HG03432 (cell line): Measurements from ENCODE around the gene DENND4B.
"Not testable (repeated sequence)": the region's sequence is repeated elsewhere in the genome, so short reads cannot be mapped to it uniquely, and the experiment has no call there.

Source experiments
- ATAC-seq: cut with Tn5 transposase; IDR thresholded peaks from one replicate; pipeline ENCODE4 v1.9.1; 2021; ENCODE audit warnings: mild to moderate bottlenecking, moderate library complexity; ENCODE audit not compliant: unreplicated experiment

Gene DENND4B, protein sequence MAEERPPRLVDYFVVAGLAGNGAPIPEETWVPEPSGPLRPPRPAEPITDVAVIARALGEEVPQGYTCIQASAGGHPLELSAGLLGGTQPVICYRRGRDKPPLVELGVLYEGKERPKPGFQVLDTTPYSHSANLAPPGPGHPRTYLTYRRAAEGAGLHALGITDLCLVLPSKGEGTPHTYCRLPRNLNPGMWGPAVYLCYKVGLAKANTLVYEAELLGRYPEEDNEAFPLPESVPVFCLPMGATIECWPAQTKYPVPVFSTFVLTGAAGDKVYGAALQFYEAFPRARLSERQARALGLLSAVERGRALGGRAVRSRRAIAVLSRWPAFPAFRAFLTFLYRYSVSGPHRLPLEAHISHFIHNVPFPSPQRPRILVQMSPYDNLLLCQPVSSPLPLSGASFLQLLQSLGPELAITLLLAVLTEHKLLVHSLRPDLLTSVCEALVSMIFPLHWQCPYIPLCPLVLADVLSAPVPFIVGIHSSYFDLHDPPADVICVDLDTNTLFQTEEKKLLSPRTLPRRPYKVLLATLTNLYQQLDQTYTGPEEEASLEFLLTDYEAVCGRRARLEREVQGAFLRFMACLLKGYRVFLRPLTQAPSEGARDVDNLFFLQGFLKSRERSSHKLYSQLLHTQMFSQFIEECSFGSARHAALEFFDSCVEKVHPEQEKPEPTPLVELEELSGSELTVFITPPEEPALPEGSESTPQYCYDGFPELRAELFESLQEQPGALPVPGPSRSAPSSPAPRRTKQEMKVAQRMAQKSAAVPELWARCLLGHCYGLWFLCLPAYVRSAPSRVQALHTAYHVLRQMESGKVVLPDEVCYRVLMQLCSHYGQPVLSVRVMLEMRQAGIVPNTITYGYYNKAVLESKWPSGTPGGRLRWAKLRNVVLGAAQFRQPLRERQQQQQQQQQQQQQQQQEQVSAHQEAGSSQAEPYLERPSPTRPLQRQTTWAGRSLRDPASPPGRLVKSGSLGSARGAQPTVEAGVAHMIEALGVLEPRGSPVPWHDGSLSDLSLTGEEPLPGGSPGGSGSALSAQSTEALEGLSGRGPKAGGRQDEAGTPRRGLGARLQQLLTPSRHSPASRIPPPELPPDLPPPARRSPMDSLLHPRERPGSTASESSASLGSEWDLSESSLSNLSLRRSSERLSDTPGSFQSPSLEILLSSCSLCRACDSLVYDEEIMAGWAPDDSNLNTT (N-terminal part only)

DNA sequence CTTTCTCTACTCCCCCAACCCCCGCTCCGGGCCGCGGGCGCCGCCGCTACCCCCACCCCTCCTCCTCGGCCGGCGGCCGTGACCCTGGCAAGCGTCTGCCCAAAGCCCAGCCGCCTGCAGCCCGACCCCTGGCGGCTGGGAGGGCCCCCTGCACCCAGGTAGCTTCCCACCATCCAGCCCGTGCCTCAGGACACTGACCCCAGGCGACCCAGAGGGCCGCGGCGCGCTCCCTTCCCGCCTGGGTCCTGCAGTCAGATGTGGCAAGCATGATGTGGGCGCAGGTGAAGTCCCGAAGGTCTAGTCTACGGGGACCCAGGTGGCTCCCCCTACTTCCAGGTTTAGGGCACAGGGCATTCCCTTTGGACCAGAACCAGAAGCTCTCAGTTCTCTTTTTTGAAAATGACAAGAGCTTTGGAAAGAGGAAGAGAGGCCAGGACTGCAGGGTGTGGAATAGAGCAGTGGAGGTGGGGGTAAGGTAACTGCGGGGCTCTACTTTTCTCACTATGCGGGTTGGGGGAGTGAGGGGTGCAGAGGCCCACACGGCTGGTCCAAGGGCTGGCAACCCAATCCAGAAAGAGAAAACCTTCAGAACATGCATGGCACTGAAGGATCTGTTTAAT is at the start of gene DENND4B:
DENND4B (minus strand) TSS at position 97 of the 620 bp plus-strand sequence. CDS start 2,344 bp downstream, outside the sequence.
- peak; percentile 73 for ATAC-seq

DNA sequence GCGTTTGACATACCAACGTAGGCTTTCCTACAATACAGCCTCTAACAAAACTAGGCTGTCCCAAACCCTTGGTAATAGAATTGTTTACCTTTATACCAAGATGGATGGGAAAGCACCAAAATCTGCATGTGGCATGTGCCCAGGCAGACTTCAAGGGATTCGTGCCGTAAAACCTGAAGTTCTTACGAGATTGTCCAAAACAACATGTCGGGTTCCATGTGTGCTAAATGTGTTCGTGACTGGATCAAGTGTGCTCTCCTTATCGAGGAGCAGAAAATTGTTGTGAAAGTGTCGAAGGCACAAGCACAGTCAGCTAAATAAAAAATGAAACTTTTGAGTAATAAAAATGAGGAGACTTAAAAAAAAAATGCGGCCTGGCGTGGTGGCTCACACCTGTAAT is 49.1 kb upstream of the DENND4B start:
- no peak for ATAC-seq

- no peak for ATAC-seq
Measured at GRCh38 chr1:153995202-153995601, 48.7 kb upstream of the DENND4B start.

DNA sequence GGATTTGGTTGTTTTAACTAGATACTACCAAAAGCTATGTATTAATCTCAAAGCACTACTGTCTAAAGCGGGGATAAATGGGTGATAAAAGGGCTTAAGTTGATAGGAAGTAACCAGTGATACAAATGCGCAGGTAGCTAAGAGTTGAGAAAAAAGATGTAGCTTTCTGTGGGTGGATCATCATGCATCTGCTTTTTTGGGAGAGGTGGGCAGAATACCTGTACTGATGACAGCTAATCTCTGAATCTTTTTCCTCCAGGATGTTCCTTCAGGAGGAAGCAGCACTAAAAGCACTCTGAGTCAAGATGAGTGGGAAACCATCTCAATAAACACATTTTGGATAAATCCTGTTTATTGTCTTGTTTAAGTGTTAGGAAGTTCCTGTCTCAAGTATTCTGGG is 45.3 kb upstream of the DENND4B start:
- ATAC-seq, result no peak

DNA sequence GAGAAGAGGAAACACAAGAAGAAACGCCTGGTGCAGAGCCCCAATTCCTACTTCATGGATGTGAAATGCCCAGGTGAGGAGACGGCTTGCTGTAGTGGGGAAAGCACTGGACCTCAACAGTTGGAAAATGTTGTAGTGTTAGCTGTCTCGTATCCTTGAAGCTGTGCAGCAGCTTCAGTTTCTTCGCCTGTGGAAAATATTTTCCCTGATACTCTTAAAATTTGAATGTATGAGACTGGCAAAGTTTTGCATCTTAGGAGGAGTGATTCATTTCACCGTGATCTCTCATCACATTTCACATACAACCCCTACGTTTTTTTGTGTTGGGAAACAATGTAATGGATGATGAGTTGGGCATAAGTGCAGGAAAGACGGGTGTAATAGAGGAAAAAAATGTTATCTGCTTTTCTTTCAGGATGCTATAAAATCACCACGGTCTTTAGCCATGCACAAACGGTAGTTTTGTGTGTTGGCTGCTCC is 44.7 kb upstream of the DENND4B start:
- no peak for ATAC-seq

DNA sequence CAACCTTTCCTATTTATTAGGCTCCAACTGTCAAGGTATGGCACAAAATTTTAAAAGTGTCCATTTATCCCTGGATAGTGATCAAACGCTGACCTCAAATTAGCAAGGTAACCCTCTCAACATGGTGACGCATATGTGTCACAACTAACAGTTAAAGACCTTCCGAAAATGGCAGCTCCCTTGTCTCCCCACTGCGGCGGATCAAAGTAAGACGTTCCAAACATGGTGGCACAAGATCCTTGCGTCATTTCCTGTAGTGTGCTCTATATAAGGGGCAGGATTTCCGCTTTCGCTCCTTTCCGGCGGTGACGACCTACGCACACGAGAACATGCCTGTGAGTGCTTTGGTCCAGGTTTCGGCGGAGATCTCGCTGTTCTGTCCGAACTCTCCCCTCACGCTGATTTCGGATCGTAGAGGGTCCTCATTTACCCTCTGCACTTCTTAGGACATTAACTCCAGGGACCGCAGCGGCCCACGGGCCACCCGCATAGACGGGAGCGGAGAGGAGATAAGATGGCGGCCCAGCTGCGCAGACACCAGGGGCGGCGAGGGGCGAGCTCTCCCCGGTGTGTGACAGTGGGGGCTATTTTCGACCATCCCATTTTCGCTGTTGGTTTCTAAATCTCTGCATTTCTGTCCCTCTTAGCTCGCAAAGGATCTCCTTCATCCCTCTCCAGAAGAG is 44.1 kb upstream of the DENND4B start, which contains the start of gene RPS27:
RPS27 (plus strand) TSS at position 295 of the 683 bp plus-strand sequence; CDS start at position 330, 35 bp downstream.
- peak; percentile 74 for ATAC-seq

DNA sequence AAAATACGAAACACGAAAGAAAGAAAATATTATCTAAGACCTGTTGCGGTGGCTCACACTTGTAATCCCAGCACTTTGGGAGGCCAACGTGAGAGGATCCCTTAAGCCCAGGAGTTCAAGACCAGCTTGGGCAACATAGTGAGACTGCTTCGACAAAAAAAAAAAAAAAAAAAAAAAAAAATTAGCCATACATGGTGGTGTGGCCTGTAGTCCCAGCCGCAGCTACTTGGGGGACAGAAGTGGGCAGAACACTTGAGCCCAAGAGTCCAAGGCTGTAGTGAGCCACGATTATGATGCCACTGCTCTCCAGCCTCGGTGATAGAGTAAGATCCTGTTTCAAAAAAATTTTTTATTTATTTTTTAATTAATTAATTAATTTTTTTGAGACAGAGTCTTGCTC is 41.1 kb upstream of the DENND4B start:
- ATAC-seq, result no peak

- ATAC-seq, result no peak
Measured at GRCh38 chr1:153985941-153986761, 39.6 kb upstream of the DENND4B start, which contains the start of gene RAB13. RAB13 (minus strand) TSS chr1:153986339; CDS start chr1:153986236, 103 bp downstream.

- ATAC-seq, result no peak
Measured at GRCh38 chr1:153985341-153985912, 38.9 kb upstream of the DENND4B start.

DNA sequence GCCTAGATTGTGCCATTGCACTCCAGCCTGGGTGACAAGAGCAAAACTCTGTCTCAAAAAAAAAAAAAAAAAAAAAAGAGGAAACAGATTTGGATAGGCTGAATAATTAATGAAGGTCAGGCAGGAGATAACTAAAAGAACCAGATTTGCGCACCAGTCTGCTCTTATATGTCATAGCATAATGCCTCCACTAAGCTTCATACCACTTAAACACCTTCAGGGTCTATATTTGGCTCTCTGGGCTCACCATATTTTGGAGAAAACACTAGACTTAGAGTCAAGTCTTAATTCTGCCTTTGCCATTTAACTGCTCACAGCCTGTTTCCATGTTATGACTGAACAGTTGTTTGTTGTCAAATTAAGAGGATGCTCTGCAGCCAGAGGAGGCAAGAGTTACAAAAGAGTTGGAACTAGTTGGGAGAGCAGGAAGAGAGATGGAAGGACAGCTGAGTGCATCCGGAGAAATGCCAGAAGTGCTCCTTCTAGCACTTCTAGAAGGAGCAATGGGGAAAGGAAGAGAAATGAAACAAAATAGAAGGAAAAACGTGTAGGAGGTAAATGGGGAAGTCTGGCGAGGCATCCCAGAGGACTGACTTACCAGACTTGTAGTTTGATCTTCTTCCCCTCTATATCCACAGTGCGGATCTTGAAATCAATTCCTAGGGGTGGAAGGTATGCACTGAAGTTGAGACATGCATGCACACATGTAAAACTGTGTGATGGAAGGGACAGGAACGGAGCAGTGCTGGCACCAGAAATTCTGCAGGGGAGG is 37.8 kb upstream of the DENND4B start:
- ATAC-seq, result no peak

DNA sequence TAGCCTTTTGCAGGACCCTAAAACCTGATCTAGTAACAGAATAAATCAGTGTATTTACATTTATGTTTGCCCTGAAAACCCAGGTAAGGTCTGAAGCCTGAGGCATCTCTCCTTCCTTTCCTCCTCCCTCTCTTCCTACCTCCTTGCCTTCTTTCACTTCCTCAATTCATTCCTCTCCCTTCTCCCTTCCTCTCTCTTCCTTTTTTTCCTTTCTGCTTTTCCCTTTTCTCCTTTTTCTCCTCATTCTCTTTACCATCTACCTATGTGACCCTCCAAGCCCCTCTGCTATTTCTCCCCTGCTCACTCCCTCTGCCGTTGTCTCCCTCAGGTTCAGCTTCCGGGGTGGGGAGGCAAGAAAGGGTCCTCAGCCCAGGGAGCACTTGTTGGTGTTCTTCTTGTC is 35.2 kb upstream of the DENND4B start:
- not testable (repeated sequence) for ATAC-seq

DNA sequence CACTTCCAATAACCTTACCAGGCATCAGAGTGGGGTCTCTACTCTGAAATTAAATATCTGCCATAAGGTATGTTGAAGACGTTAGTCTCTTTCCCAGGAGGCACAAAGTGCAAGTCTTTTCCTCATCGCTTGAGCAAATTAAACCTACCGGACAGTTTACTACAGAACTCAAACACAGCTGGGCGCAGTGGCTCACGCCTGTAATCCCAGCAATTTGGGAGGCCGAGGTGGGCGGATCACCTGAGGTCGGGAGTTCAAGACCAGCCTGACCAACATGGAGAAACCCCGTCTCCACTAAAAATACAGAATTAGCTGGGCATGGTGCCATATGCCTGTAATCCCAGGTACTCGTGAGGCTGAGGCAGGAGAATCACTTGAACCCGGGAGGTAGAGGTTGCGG is 32.6 kb upstream of the DENND4B start:
- ATAC-seq, result not testable (repeated sequence)

GRCh38 chr1:153978274-153978909 is 31.9 kb upstream of the DENND4B start:
- ATAC-seq, result no peak

DNA sequence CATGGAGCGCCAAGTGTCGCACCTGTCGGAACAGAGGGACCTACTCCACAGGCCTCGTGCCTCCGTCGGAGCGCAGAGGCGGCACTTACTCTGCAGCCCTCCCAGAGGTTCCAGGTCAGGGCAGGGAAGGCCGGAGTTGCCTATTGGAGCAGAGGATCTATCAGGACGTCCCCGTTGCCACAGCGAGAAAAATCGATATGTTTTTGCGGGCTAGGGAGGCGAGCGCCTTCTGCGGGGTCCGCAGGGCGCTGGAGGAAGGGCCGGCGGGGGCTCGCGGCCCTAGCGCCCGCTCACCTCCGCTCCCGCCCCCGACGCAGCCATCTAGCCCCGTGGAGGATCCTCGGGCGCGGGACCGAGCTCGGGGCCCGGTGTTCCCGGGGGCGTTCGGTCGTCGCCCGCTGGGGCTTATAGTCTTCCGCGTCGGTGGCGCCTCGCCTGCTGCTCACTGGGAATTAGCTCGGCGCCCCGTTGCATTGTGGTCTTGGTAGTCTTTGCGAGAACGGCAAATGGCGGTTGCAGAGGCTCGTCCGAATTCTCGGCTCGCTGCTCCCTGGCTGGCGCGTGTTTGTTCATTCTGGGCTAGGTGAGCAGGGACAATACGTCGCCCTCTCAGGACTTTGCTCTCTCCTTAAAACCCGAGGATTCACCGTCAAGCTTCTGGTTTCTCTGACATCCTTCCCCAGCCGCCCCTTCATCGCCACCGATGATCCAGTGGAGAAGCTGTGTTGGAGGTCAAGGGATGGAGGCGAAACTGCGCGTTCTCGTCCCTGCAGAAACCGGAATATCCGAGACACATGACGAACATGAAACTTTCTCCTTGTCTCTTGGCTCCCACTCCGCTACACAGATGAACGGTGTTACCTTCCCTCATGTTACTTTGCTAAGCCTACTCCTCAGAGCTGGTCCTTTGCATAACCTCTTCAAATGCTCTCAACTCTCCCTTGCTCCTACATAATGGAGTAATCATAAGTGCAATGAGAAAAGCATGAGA is 31.0 kb upstream of the DENND4B start, which contains the start of gene JTB:
JTB (minus strand) TSS at position 425 of the 991 bp plus-strand sequence; CDS start at position 3, 422 bp downstream.
- peak; percentile 85 for ATAC-seq

DNA sequence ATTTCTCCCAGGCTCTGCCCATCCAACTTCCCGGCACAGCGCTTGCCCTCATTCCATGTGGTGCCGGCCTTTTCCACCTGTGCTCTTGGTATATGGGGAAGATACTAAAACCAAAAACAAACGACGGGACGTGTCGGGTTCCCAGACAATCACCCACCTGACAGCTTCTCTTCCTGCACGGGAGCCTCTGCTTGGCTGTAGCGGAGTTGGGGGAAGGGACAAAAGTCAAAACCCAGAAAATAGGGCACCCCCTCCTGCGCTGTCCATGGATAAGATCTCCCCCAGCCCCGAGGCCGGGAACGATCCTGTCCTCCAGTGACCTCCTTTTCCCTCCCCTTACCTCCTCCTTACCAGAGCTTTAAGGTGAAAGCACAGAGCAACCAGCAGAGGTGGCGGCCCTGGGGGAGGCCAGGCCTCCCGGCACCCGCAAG is 30.3 kb upstream of the DENND4B start:
- no peak for ATAC-seq

GRCh38 chr1:153973525-153973924 is 27.0 kb upstream of the DENND4B start:
- no peak for ATAC-seq
